ENCODE results near the gene BLOC1S2.

- TF ChIP-seq, protein P1, sequence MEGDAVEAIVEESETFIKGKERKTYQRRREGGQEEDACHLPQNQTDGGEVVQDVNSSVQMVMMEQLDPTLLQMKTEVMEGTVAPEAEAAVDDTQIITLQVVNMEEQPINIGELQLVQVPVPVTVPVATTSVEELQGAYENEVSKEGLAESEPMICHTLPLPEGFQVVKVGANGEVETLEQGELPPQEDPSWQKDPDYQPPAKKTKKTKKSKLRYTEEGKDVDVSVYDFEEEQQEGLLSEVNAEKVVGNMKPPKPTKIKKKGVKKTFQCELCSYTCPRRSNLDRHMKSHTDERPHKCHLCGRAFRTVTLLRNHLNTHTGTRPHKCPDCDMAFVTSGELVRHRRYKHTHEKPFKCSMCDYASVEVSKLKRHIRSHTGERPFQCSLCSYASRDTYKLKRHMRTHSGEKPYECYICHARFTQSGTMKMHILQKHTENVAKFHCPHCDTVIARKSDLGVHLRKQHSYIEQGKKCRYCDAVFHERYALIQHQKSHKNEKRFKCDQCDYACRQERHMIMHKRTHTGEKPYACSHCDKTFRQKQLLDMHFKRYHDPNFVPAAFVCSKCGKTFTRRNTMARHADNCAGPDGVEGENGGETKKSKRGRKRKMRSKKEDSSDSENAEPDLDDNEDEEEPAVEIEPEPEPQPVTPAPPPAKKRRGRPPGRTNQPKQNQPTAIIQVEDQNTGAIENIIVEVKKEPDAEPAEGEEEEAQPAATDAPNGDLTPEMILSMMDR (IDR thresholded peaks at IDR 0.05) = no peak
- TF ChIP-seq, protein P2, sequence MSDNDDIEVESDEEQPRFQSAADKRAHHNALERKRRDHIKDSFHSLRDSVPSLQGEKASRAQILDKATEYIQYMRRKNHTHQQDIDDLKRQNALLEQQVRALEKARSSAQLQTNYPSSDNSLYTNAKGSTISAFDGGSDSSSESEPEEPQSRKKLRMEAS (CRISPR knock-in tag; IDR thresholded peaks at IDR 0.05) = no peak
These were observed 24.8 kb upstream of the BLOC1S2 start for GRCh38 chr10:100311298-100311697.
